Activated naive CD8-positive, alpha-beta T cell (primary cell): ENCODE measurements around the gene DOLPP1.
A peak's percentile ranks its signal among the peaks of the same experiment; 100 is the strongest.
"Not testable (repeated sequence)": the region's sequence is repeated elsewhere in the genome, so short reads cannot be mapped to it uniquely, and the experiment has no call there.

Source experiments
- H3K27ac Mint-ChIP-seq: one replicate; pipeline ENCODE4 v1.8.0; 2021; ENCODE audit warnings: mixed read lengths
- H3K27me3 Mint-ChIP-seq: one replicate; pipeline ENCODE4 v1.8.0; 2021; ENCODE audit warnings: mixed read lengths
- H3K36me3 Mint-ChIP-seq: one replicate; pipeline ENCODE4 v1.8.0; 2021; ENCODE audit warnings: mixed read lengths
- H3K4me1 Mint-ChIP-seq: one replicate; pipeline ENCODE4 v1.8.0; 2021; ENCODE audit warnings: low read depth, mixed read lengths
- H3K4me3 Mint-ChIP-seq: one replicate; pipeline ENCODE4 v1.8.0; 2021; ENCODE audit warnings: mild to moderate bottlenecking, mixed read lengths
- H3K9me3 Mint-ChIP-seq: one replicate; pipeline ENCODE4 v1.8.0; 2021; ENCODE audit warnings: low read depth, mixed read lengths

The DOLPP1 gene, protein sequence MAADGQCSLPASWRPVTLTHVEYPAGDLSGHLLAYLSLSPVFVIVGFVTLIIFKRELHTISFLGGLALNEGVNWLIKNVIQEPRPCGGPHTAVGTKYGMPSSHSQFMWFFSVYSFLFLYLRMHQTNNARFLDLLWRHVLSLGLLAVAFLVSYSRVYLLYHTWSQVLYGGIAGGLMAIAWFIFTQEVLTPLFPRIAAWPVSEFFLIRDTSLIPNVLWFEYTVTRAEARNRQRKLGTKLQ

GRCh38 chr9:129080601-129081387 is at the start of gene DOLPP1:
Gene DOLPP1 (plus strand): TSS chr9:129081111. CDS start chr9:129081132, 21 bp downstream.
- H3K9me3 Mint-ChIP-seq = no peaks in the 10 kb centered on the region
- H3K27me3 Mint-ChIP-seq = no peaks in the 10 kb centered on the region
- H3K4me1 Mint-ChIP-seq = peaks cover 23% of the 10 kb centered on the region
- H3K27ac Mint-ChIP-seq = peak within 1 kb of the TSS; percentile 61
- H3K4me3 Mint-ChIP-seq = peak within 1 kb of the TSS; percentile 89
- H3K36me3 Mint-ChIP-seq = no peaks in the 10 kb centered on the region

GRCh38 chr9:129031514-129031913 is 49.4 kb upstream of the DOLPP1 start:
- H3K27me3 Mint-ChIP-seq = no peaks in the 10 kb centered on the region
- H3K4me1 Mint-ChIP-seq = peaks cover 18% of the 10 kb centered on the region
- H3K4me3 Mint-ChIP-seq = no peak overlapping the region
- no peaks in the 10 kb centered on the region for H3K36me3 Mint-ChIP-seq
- no peak overlapping the region for H3K27ac Mint-ChIP-seq
- H3K9me3 Mint-ChIP-seq = no peaks in the 10 kb centered on the region

GRCh38 chr9:129032541-129033159 is 48.3 kb upstream of the DOLPP1 start:
- Mint-ChIP-seq H3K27ac (no peak overlapping the region), H3K36me3 (no peaks in the 10 kb centered on the region), H3K27me3 (no peaks in the 10 kb centered on the region), H3K9me3 (no peaks in the 10 kb centered on the region), H3K4me1 (peaks cover 14% of the 10 kb centered on the region), H3K4me3 (no peak overlapping the region)

GRCh38 chr9:129033216-129033615 is 47.7 kb upstream of the DOLPP1 start:
- no peaks in the 10 kb centered on the region for H3K36me3 Mint-ChIP-seq
- no peaks in the 10 kb centered on the region for H3K27me3 Mint-ChIP-seq
- peaks cover 19% of the 10 kb centered on the region for H3K4me1 Mint-ChIP-seq
- H3K9me3 Mint-ChIP-seq = no peaks in the 10 kb centered on the region
- H3K27ac Mint-ChIP-seq = no peak overlapping the region
- no peak overlapping the region for H3K4me3 Mint-ChIP-seq

DNA sequence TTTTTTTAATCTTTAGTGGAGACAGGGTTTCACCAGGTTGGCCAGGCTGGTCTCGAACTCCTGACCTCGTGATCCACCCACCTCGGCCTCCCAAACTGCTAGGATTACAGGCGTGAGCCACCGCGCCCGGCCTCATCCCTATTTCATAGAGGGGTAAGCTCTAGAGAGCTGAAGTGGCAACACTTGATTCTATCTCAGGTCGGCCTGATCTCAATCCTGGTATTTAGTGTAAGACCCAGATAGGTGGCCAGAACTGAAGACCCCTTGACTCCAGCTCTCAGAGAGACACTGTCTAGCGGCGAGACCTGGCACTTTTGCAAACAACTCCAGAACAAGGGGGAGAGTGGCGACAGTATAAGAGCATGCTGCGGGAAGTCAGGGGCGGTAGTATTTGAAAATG is 45.1 kb upstream of the DOLPP1 start:
- not testable (repeated sequence) for H3K9me3 Mint-ChIP-seq, H3K36me3 Mint-ChIP-seq, H3K27me3 Mint-ChIP-seq
- Mint-ChIP-seq H3K4me3 (peak overlapping the region; percentile 96), H3K4me1 (peaks cover 27% of the 10 kb centered on the region), H3K27ac (peak overlapping the region; percentile 85)

- Mint-ChIP-seq H3K27me3 (no peaks in the 10 kb centered on the region), H3K36me3 (no peaks in the 10 kb centered on the region), H3K27ac (peak within 1 kb of the TSS; percentile 85), H3K9me3 (no peaks in the 10 kb centered on the region), H3K4me3 (peak within 1 kb of the TSS; percentile 96), H3K4me1 (peaks cover 27% of the 10 kb centered on the region)
Observed at GRCh38 chr9:129036241-129036922, 44.5 kb upstream of the DOLPP1 start, which contains the start of gene MIGA2. Gene MIGA2 (plus strand): TSS chr9:129036626. CDS start chr9:129040595, 3,969 bp downstream.

DNA sequence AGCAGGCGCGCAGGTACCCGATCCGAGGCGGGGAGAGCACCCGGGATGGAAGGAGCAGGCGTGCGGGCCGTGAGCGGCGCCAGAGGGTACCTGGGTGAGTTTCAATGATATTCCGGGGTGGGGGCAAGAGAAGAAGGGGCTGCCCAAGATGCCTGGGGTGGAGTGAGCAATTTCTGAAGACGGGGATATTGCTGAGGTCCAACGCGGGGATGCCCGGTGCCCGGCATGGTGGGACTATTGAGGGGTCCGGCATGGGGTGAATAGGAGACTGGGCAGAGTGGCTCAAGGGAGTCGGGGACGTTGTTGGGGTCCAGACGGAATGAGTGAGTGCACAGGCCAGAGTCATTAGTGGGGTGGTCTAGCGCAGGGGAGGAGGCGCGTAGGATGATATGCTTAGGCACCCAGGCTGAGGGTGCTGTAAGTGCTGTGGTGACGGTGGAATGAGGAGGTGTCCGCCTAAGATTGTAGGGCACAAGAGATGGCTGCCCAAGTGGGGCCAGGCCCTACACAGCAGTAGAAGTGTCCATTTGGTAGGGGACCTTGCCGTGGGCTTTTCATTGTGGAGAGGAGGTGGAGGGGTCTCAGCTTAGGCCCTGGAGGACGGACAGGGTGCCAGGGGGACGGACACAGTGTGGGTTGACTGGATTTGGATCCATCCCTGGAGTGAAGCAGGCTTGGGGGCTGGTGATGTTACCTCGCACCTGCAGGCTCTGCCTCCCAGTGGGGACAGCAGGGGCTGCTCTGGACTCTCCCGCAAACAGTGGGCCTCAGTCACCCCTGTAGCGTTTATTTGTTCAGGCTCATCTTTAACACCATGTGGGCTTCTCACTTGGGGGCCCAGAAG is 43.8 kb upstream of the DOLPP1 start:
- peaks cover 2% of the 10 kb centered on the region for H3K36me3 Mint-ChIP-seq
- H3K4me1 Mint-ChIP-seq = peaks cover 27% of the 10 kb centered on the region
- H3K27ac Mint-ChIP-seq = peak overlapping the region; percentile 85
- H3K4me3 Mint-ChIP-seq = peak overlapping the region; percentile 96
- H3K9me3 Mint-ChIP-seq = no peaks in the 10 kb centered on the region
- H3K27me3 Mint-ChIP-seq = no peaks in the 10 kb centered on the region

GRCh38 chr9:129037767-129038098 is 43.2 kb upstream of the DOLPP1 start:
- peak overlapping the region; percentile 96 for H3K4me3 Mint-ChIP-seq
- no peaks in the 10 kb centered on the region for H3K27me3 Mint-ChIP-seq
- H3K27ac Mint-ChIP-seq = no peak overlapping the region
- no peaks in the 10 kb centered on the region for H3K9me3 Mint-ChIP-seq
- H3K36me3 Mint-ChIP-seq = peaks cover 2% of the 10 kb centered on the region
- peaks cover 27% of the 10 kb centered on the region for H3K4me1 Mint-ChIP-seq

- Mint-ChIP-seq H3K27ac (no peak overlapping the region), H3K4me3 (peak overlapping the region; percentile 96), H3K4me1 (peaks cover 27% of the 10 kb centered on the region), H3K36me3 (peaks cover 2% of the 10 kb centered on the region), H3K27me3 (no peaks in the 10 kb centered on the region), H3K9me3 (no peaks in the 10 kb centered on the region)
Observed at GRCh38 chr9:129038109-129038852, 42.6 kb upstream of the DOLPP1 start.

- peaks cover 4% of the 10 kb centered on the region for H3K36me3 Mint-ChIP-seq
- no peaks in the 10 kb centered on the region for H3K9me3 Mint-ChIP-seq
- no peaks in the 10 kb centered on the region for H3K27me3 Mint-ChIP-seq
- no peak overlapping the region for H3K27ac Mint-ChIP-seq
- H3K4me1 Mint-ChIP-seq = peaks cover 27% of the 10 kb centered on the region
- H3K4me3 Mint-ChIP-seq = no peak overlapping the region
Observed at GRCh38 chr9:129040113-129040643, 40.7 kb upstream of the DOLPP1 start.

DNA sequence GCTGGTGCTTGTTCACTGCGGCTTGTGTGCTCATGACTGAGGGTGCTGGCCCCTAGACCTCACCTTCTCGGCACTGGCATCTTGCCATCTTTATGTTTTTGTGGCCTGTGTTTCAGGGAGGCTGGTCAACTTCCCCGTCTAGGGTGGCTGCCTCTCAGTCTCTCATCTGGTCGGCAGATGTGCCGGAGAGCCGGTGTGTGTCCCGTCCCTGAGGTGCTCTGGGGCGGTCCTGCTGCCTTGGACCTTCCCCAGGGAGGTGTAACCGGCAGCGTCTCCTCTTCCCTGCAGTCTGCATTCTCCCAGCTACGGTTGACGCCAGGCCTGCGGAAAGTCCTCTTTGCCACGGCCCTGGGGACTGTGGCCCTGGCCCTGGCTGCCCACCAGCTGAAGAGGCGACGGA is 38.9 kb upstream of the DOLPP1 start:
- no peak overlapping the region for H3K4me3 Mint-ChIP-seq
- H3K4me1 Mint-ChIP-seq = peaks cover 17% of the 10 kb centered on the region
- H3K36me3 Mint-ChIP-seq = peaks cover 4% of the 10 kb centered on the region
- H3K9me3 Mint-ChIP-seq = no peaks in the 10 kb centered on the region
- no peaks in the 10 kb centered on the region for H3K27me3 Mint-ChIP-seq
- no peak overlapping the region for H3K27ac Mint-ChIP-seq

GRCh38 chr9:129052592-129052991 is 28.3 kb upstream of the DOLPP1 start:
- Mint-ChIP-seq H3K4me3 (no peak overlapping the region), H3K36me3 (no peaks in the 10 kb centered on the region), H3K4me1 (no peaks in the 10 kb centered on the region), H3K27ac (no peak overlapping the region), H3K27me3 (no peaks in the 10 kb centered on the region), H3K9me3 (no peaks in the 10 kb centered on the region)

GRCh38 chr9:129053020-129053419 is 27.9 kb upstream of the DOLPP1 start:
- H3K9me3 Mint-ChIP-seq = no peaks in the 10 kb centered on the region
- H3K27me3 Mint-ChIP-seq = no peaks in the 10 kb centered on the region
- H3K4me1 Mint-ChIP-seq = no peaks in the 10 kb centered on the region
- no peak overlapping the region for H3K27ac Mint-ChIP-seq
- H3K4me3 Mint-ChIP-seq = no peak overlapping the region
- no peaks in the 10 kb centered on the region for H3K36me3 Mint-ChIP-seq
